Activated CD8-positive, alpha-beta T cell treated with anti-CD3 and anti-CD28 coated beads for 36 hours (primary cell): Measurements from ENCODE around the gene TMEM91. TPM values are rescaled to one million over a fixed set of nuclear protein-coding genes. Genes with fewer than 3 reads are reported as not detected.

Source experiments
- ATAC-seq: fragments of 200-7000 bp; cut with Tn5 transposase; one replicate; pipeline ENCODE4 v1.10.0; 2021; ENCODE audit warnings: mild to moderate bottlenecking, moderate library complexity
- CTCF ChIA-PET: fragments of 350-600 bp; sonication (Branson Sonifier 250); formaldehyde crosslinking; loops from one replicate; lab custom pipeline; 2021; ENCODE audit warnings: antibody characterized with exemption; lab: Charles Lee
- POLR2A ChIA-PET: fragments of 350-600 bp; sonication (Branson Sonifier 250); formaldehyde crosslinking; loops from one replicate; lab custom pipeline; 2021; ENCODE audit warnings: antibody characterized with exemption; lab: Charles Lee
- DNase-seq: peaks from one replicate; pipeline ENCODE4 v3.0.0-alpha.2; 2020
- H3K27ac Mint-ChIP-seq: one replicate; pipeline ENCODE4 v1.8.0; 2021; ENCODE audit warnings: mild to moderate bottlenecking, mixed read lengths
- H3K27me3 Mint-ChIP-seq: one replicate; pipeline ENCODE4 v1.8.0; 2021; ENCODE audit warnings: mixed read lengths
- H3K36me3 Mint-ChIP-seq: one replicate; pipeline ENCODE4 v1.8.0; 2021; ENCODE audit warnings: low read depth, mixed read lengths
- H3K4me1 Mint-ChIP-seq: one replicate; pipeline ENCODE4 v1.8.0; 2021; ENCODE audit warnings: low read depth, mixed read lengths
- H3K4me3 Mint-ChIP-seq: one replicate; pipeline ENCODE4 v1.8.0; 2021; ENCODE audit warnings: mild to moderate bottlenecking, moderate library complexity, mixed read lengths
- H3K9me3 Mint-ChIP-seq: one replicate; pipeline ENCODE4 v1.8.0; 2021; ENCODE audit warnings: mixed read lengths
- CTCF ChIP-seq: fragments of 200-600 bp; IDR thresholded peaks from one replicate; pipeline ENCODE4 v1.8.0; 2022; ENCODE audit warnings: antibody characterized with exemption, mild to moderate bottlenecking
- intact Hi-C: fragments of 100-400 bp; cut with micrococcal nuclease; formaldehyde crosslinking; loops from one replicate; pipeline ENCODE4 v1.10.0; 2022
- total RNA-seq, 2 experiments: library from RNA; stranded (reverse); gene quantifications; one replicate each; pipeline ENCODE4 v1.2.3, GENCODE V29; 2021

The TMEM91 gene
- total RNA-seq, 2 experiments from 2014 or later = 8.9 to 9.1 TPM

GRCh38 chr19:41422456-41422855 lies 46.1 kb downstream of the TMEM91 start:
- peaks cover 7% of the 10 kb centered on the region for H3K4me1 Mint-ChIP-seq
- H3K9me3 Mint-ChIP-seq = no peaks in the 10 kb centered on the region
- ATAC-seq = no peak
- DNase-seq = no peak
- intact Hi-C loops = no loop called here
- no peaks in the 10 kb centered on the region for H3K27me3 Mint-ChIP-seq
- H3K4me3 Mint-ChIP-seq = no peak overlapping the region
- CTCF ChIA-PET = no interaction called here
- H3K27ac Mint-ChIP-seq = no peak overlapping the region
- POLR2A ChIA-PET = interaction anchor here (1.1 kb wide), 1 partner anchor 14 kb away, joined by 3 read pairs; no protein-coding TSS in a partner anchor
- TF ChIP-seq CTCF = no peak
- peaks cover 15% of the 10 kb centered on the region for H3K36me3 Mint-ChIP-seq

GRCh38 chr19:41422955-41423354 lies 46.6 kb downstream of the TMEM91 start:
- no peak for TF ChIP-seq CTCF
- ATAC-seq = no peak
- CTCF ChIA-PET = no interaction called here
- intact Hi-C loops = no loop called here
- no peaks in the 10 kb centered on the region for H3K27me3 Mint-ChIP-seq
- no peaks in the 10 kb centered on the region for H3K9me3 Mint-ChIP-seq
- peaks cover 15% of the 10 kb centered on the region for H3K36me3 Mint-ChIP-seq
- no peak overlapping the region for H3K4me3 Mint-ChIP-seq
- DNase-seq = no peak
- H3K27ac Mint-ChIP-seq = no peak overlapping the region
- POLR2A ChIA-PET = no interaction called here
- peaks cover 12% of the 10 kb centered on the region for H3K4me1 Mint-ChIP-seq

- DNase-seq (no peak), ATAC-seq (no peak)
- intact Hi-C loops = no loop called here
- no peaks in the 10 kb centered on the region for H3K27me3 Mint-ChIP-seq
- H3K4me1 Mint-ChIP-seq = peaks cover 24% of the 10 kb centered on the region
- ChIA-PET CTCF (no interaction called here), POLR2A (interaction anchor here (1.0 to 1.5 kb wide), 3 partner anchors 17 to 59 kb away, joined by 3 read pairs; no protein-coding TSS in a partner anchor)
- H3K36me3 Mint-ChIP-seq = peaks cover 8% of the 10 kb centered on the region
- no peak for TF ChIP-seq CTCF
- no peak overlapping the region for H3K4me3 Mint-ChIP-seq
- peak overlapping the region; percentile 26 for H3K27ac Mint-ChIP-seq
- no peaks in the 10 kb centered on the region for H3K9me3 Mint-ChIP-seq
These were observed 48.2 kb downstream of the TMEM91 start for GRCh38 chr19:41424335-41425173.

- ATAC-seq (no peak), DNase-seq (no peak)
- Mint-ChIP-seq H3K4me1 (peaks cover 24% of the 10 kb centered on the region), H3K27me3 (no peaks in the 10 kb centered on the region), H3K36me3 (peaks cover 8% of the 10 kb centered on the region), H3K27ac (peak overlapping the region; percentile 26), H3K9me3 (no peaks in the 10 kb centered on the region), H3K4me3 (no peak overlapping the region)
- no peak for TF ChIP-seq CTCF
- ChIA-PET POLR2A (interaction anchor here (1.0 to 1.5 kb wide), 3 partner anchors 17 to 60 kb away, joined by 3 read pairs; no protein-coding TSS in a partner anchor), CTCF (interaction anchor here (4.0 kb wide), 1 partner anchor 14 kb away, joined by 15 read pairs; the partner anchor contains the start of gene DMAC2)
- intact Hi-C loops = no loop called here
These were observed 49.1 kb downstream of the TMEM91 start for GRCh38 chr19:41425174-41426115.
